Measurements from ENCODE around the gene SNCB.
A peak's percentile ranks its signal among the peaks of the same experiment; 100 is the strongest.

SNCB gene

GRCh38 chr5:176610435-176610773, 19.9 kb downstream of the SNCB start:
- no peak for TF ChIP-seq Cebpa-rat (IDR thresholded peaks at IDR 0.05)
- peaks cover 0 to 47% (median 40%) of the 10 kb centered on the region in 11 experiments; a peak in 20 of 22 replicates for H4K20me1 ChIP-seq
- H3K4me1 ChIP-seq = peaks cover 16 to 54% (median 42%) of the 10 kb centered on the region in 10 experiments
- H3K27me3 ChIP-seq = peaks cover 0 to 4% (median 3%) of the 10 kb centered on the region in 11 experiments; a peak in 3 of 22 replicates
- H3K36me3 ChIP-seq = peaks cover 0 to 9% (median 0%) of the 10 kb centered on the region in 11 experiments; a peak in 3 of 22 replicates
- peak overlapping the region; percentile 72 to 99 (median 93) for H3K4me2 ChIP-seq
- peak overlapping the region in 9 of 11 experiments; percentile 59 to 86 (median 82); a peak in 17 of 22 replicates for H3K27ac ChIP-seq
- H3K4me3 ChIP-seq = peak overlapping the region; percentile 70 to 86 (median 78)
- H3K9me3 ChIP-seq (replicated peaks in 1 of 11) = no peaks in the 10 kb centered on the region
- H3K9ac ChIP-seq = peak overlapping the region; percentile 75 to 89 (median 84); a peak in 21 of 22 replicates

GRCh38 chr5:176609724-176610434, 20.5 kb downstream of the SNCB start, which contains the start of gene GPRIN1:
GPRIN1 (minus strand) TSS chr5:176610156; CDS start chr5:176599834, 10,322 bp downstream.
- H3K9ac ChIP-seq = peak within 1 kb of the TSS; percentile 75 to 89 (median 84)
- H3K4me3 ChIP-seq = peak within 1 kb of the TSS; percentile 70 to 86 (median 78)
- H3K27ac ChIP-seq = peak within 1 kb of the TSS in 10 of 11 experiments; percentile 50 to 86 (median 80); a peak in 19 of 22 replicates
- peaks cover 0 to 14% (median 0%) of the 10 kb centered on the region in 11 experiments; a peak in 5 of 22 replicates for H3K36me3 ChIP-seq
- H3K4me1 ChIP-seq = peaks cover 13 to 49% (median 39%) of the 10 kb centered on the region in 10 experiments; a peak in 19 of 20 replicates
- no peak for TF ChIP-seq Cebpa-rat (IDR thresholded peaks at IDR 0.05)
- peaks cover 0 to 52% (median 45%) of the 10 kb centered on the region in 11 experiments; a peak in 20 of 22 replicates for H4K20me1 ChIP-seq
- peaks cover 0 to 4% (median 3%) of the 10 kb centered on the region in 11 experiments; a peak in 3 of 22 replicates for H3K27me3 ChIP-seq
- no peaks in the 10 kb centered on the region for H3K9me3 ChIP-seq (replicated peaks in 1 of 11)
- H3K4me2 ChIP-seq = peak within 1 kb of the TSS; percentile 72 to 99 (median 95)

- peak overlapping the region; percentile 72 to 99 (median 95) for H3K4me2 ChIP-seq
- TF ChIP-seq Cebpa-rat (IDR thresholded peaks at IDR 0.05) = no peak
- peaks cover 0 to 4% (median 3%) of the 10 kb centered on the region in 11 experiments; a peak in 3 of 22 replicates for H3K27me3 ChIP-seq
- peak overlapping the region; percentile 55 to 89 (median 84); a peak in 20 of 22 replicates for H3K9ac ChIP-seq
- H3K9me3 ChIP-seq (replicated peaks in 1 of 11) = no peaks in the 10 kb centered on the region
- peaks cover 0 to 56% (median 49%) of the 10 kb centered on the region in 11 experiments; a peak in 20 of 22 replicates for H4K20me1 ChIP-seq
- H3K4me1 ChIP-seq = peaks cover 14 to 51% (median 42%) of the 10 kb centered on the region in 10 experiments; a peak in 19 of 20 replicates
- peaks cover 0 to 14% (median 0%) of the 10 kb centered on the region in 11 experiments; a peak in 5 of 22 replicates for H3K36me3 ChIP-seq
- peak overlapping the region in 8 of 11 experiments; percentile 78 to 86 (median 82); a peak in 13 of 22 replicates for H3K27ac ChIP-seq
- H3K4me3 ChIP-seq = peak overlapping the region; percentile 70 to 86 (median 78)
Observed at GRCh38 chr5:176608937-176609723, 21.2 kb downstream of the SNCB start.

- no peaks in the 10 kb centered on the region for H3K9me3 ChIP-seq (replicated peaks in 1 of 11)
- H3K4me1 ChIP-seq = peaks cover 23 to 60% (median 51%) of the 10 kb centered on the region in 10 experiments; a peak in 19 of 20 replicates
- peak overlapping the region; percentile 72 to 99 (median 95); a peak in 21 of 22 replicates for H3K4me2 ChIP-seq
- H3K4me3 ChIP-seq = peak overlapping the region in 1 of 10 experiments; percentile 77; a peak in 2 of 20 replicates
- peaks cover 0 to 14% (median 0%) of the 10 kb centered on the region in 11 experiments; a peak in 5 of 22 replicates for H3K36me3 ChIP-seq
- H3K27me3 ChIP-seq = peaks cover 0 to 4% (median 3%) of the 10 kb centered on the region in 11 experiments; a peak in 3 of 22 replicates
- H4K20me1 ChIP-seq = peaks cover 0 to 64% (median 55%) of the 10 kb centered on the region in 11 experiments; a peak in 20 of 22 replicates
- peak overlapping the region in 1 of 11 experiments; percentile 88; a peak in 2 of 22 replicates for H3K9ac ChIP-seq
- no peak for TF ChIP-seq Cebpa-rat (IDR thresholded peaks at IDR 0.05)
- no peak overlapping the region for H3K27ac ChIP-seq
Observed at GRCh38 chr5:176608142-176608705, 22.1 kb downstream of the SNCB start.

- Histone ChIP-seq H3K9me3 (replicated peaks in 1 of 11) (no peaks in the 10 kb centered on the region), H3K9ac (peak overlapping the region in 7 of 11 experiments; percentile 26 to 51 (median 48); a peak in 5 of 22 replicates), H3K4me1 (peaks cover 23 to 63% (median 53%) of the 10 kb centered on the region in 10 experiments; a peak in 19 of 20 replicates), H3K4me3 (no peak overlapping the region), H3K36me3 (peaks cover 0 to 14% (median 0%) of the 10 kb centered on the region in 11 experiments; a peak in 5 of 22 replicates), H3K27ac (0 out of 22 replicates have a peak overlapping the region, but pooled peaks of 1 of the 11 experiments have one; percentile 33), H3K4me2 (peak overlapping the region in 8 of 11 experiments; percentile 24 to 69 (median 62); a peak in 14 of 22 replicates), H3K27me3 (peaks cover 0 to 4% (median 3%) of the 10 kb centered on the region in 11 experiments; a peak in 3 of 22 replicates), H4K20me1 (peaks cover 0 to 76% (median 68%) of the 10 kb centered on the region in 11 experiments; a peak in 20 of 22 replicates)
- TF ChIP-seq Cebpa-rat (IDR thresholded peaks at IDR 0.05) = no peak
Observed at GRCh38 chr5:176606875-176607274, 23.5 kb downstream of the SNCB start.

GRCh38 chr5:176606032-176606431, 24.3 kb downstream of the SNCB start:
- Histone ChIP-seq H3K27me3 (peaks cover 0 to 4% (median 3%) of the 10 kb centered on the region in 11 experiments; a peak in 3 of 22 replicates), H3K27ac (peak overlapping the region in 2 of 11 experiments; percentile 2 to 33; a peak in 2 of 22 replicates), H3K4me2 (peak overlapping the region in 8 of 11 experiments; percentile 24 to 69 (median 62); a peak in 15 of 22 replicates), H3K4me1 (peaks cover 22 to 63% (median 51%) of the 10 kb centered on the region in 10 experiments; a peak in 19 of 20 replicates), H3K36me3 (peaks cover 0 to 17% (median 0%) of the 10 kb centered on the region in 11 experiments; a peak in 5 of 22 replicates), H4K20me1 (peaks cover 0 to 84% (median 76%) of the 10 kb centered on the region in 11 experiments; a peak in 20 of 22 replicates), H3K9ac (peak overlapping the region in 7 of 11 experiments; percentile 26 to 51 (median 48); a peak in 12 of 22 replicates), H3K4me3 (no peak overlapping the region), H3K9me3 (replicated peaks in 1 of 11) (no peaks in the 10 kb centered on the region)
- TF ChIP-seq Cebpa-rat (IDR thresholded peaks at IDR 0.05) = no peak

GRCh38 chr5:176603091-176603490, 27.2 kb downstream of the SNCB start:
- Histone ChIP-seq H3K4me1 (peaks cover 11 to 43% (median 36%) of the 10 kb centered on the region in 10 experiments; a peak in 19 of 20 replicates), H3K4me2 (peak overlapping the region; percentile 2 to 60 (median 37); a peak in 17 of 22 replicates), H3K27me3 (no peaks in the 10 kb centered on the region), H3K4me3 (no peak overlapping the region), H3K9ac (peak overlapping the region in 3 of 11 experiments; percentile 11 to 27 (median 15); a peak in 1 of 22 replicates), H3K27ac (peak overlapping the region in 8 of 11 experiments; percentile 7 to 50 (median 27); a peak in 5 of 22 replicates), H3K9me3 (replicated peaks in 1 of 11) (no peaks in the 10 kb centered on the region), H4K20me1 (peaks cover 0 to 100% (median 89%) of the 10 kb centered on the region in 11 experiments; a peak in 19 of 22 replicates), H3K36me3 (peaks cover 12 to 32% (median 18%) of the 10 kb centered on the region in 11 experiments; a peak in 20 of 22 replicates)
- TF ChIP-seq Cebpa-rat (IDR thresholded peaks at IDR 0.05) = no peak

Measured in BLaER1 treated with 17β-estradiol and CSF1 and Interleukin-3, amounts not matched to agents 10 nM and 100 nM (cell line).